NCI-H1694 (cell line): ENCODE data around the gene CNN3.
A peak's percentile ranks its signal among the peaks of the same experiment; 100 is the strongest.

Experiments used
- DNase-seq: peaks from one replicate; lab custom pipeline; 2025; lab: John Stamatoyannopoulos, UW

CNN3 gene

GRCh38 chr1:94926915-94927404, at the start of gene CNN3:
Gene CNN3 (minus strand): TSS chr1:94927110. CDS start chr1:94926894, 216 bp downstream.
- DNase-seq = peak; percentile 68

GRCh38 chr1:94974824-94975223, 47.9 kb upstream of the CNN3 start:
- DNase-seq = no peak

DNA sequence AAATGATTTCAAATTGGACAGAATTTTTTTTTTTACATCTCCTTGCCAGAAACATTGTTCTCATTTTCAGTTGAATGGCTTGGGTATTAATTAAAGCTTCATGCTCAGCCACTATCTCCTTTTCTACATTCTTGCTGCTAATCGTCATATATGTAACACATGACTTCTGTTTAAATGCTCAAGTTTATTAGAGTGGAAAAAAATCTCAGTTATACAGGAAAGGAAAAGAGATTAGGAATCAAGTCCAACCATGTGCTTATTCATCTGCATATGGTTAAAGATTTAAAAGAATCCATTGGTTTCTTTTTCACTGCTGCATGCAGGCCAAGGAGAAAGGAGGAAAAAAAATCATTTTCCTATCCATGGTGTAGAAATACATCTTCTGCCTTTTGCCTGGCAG, 47.3 kb upstream of the CNN3 start:
- DNase-seq = no peak

- DNase-seq = no peak
These were observed 46.5 kb upstream of the CNN3 start for GRCh38 chr1:94973309-94973922.

DNA sequence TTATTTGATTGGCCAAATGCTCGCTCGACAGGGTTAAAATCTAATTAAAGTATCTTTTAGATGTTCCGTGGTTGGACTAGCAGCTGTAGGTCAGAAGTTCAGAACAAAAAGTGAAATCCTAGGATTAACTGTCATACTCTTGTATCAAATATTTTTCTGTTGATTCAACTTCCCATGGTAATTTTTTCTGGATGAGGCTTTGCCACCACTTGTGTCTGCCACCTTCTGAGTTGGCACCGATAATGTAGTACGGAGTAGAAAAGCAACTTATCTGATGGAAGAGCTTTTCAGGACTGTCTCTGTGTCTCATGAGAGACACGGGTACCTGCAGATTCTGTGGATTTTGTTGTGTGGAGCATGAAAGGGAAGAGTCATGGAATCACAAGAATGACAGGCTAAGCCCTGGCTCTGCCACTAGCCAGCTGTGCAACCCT, 44.6 kb upstream of the CNN3 start:
- no peak for DNase-seq

DNA sequence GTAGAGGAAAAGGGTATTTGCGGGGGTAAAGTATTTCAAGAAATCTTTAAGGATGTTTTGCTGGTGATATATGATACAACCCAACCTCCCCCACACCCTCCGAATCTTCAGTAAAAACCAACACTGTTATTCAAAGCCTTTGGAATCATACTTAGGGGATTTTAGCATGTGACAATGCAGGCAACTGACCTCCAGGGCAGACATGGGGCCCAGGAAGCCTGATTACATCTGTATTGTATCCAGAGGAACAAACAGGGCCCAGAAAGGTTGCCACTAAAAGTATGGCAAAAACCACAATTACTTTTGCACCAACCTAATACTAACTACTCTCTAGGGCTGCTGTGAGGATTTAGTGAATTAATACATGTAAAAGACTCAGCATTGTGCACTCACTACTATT, 43.9 kb upstream of the CNN3 start:
- DNase-seq = no peak

DNA sequence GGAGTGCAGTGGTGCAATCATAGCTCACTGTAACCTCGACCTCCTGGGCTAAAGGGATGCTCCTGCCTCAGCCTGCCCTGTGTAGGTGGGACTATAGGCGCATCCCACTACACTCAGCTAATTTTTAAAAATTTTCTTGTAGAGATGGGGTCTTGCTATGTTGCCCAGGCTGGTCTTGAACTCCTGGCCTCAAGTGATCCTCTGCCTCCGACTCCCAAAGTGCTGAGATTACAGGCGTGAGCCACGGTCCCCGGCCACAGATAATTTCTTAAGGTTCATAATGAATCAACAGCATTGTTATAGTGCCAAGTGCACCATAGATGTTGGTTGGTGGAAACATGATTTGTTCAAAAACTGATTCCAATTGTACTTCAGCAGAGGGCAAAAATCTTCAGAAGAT, 42.2 kb upstream of the CNN3 start:
- DNase-seq = no peak

DNA sequence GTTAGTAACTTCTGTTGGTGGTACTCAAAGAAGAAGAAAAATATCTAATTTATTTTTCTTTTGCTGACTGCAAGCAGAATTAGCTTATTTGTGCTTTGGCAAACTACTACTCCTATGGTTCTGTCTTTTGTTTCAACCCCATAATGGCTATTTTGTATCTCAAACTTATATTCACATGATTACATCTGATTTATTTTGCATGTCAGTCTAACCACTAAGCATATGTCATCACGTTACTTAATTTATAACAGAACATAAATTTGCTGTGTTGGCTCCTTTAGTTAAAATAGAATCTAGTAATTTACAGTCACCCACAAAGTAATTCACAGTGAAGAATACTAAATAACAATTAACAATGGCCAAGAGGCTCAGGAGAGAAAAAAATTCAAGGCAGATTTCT, 39.1 kb upstream of the CNN3 start:
- no peak for DNase-seq

DNA sequence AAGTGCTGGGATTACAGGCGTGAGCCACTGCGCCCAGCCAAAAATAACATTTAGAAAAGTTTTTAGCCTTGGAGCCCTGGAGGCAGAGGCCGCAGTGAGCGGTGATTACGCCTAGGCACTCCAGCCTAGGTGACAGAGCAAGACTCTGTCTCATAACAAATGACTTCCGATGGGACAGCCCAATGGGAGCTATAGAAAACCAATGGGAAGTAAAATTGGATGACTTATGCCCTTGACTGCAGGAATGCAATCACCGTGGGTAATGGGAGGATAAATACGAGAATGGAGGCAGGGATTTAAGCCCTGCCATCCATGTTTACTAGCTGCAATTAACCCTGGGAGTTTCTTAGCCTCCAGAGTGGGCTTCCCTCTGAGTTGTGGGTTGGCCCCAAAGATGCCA, 37.0 kb upstream of the CNN3 start:
- no peak for DNase-seq

DNA sequence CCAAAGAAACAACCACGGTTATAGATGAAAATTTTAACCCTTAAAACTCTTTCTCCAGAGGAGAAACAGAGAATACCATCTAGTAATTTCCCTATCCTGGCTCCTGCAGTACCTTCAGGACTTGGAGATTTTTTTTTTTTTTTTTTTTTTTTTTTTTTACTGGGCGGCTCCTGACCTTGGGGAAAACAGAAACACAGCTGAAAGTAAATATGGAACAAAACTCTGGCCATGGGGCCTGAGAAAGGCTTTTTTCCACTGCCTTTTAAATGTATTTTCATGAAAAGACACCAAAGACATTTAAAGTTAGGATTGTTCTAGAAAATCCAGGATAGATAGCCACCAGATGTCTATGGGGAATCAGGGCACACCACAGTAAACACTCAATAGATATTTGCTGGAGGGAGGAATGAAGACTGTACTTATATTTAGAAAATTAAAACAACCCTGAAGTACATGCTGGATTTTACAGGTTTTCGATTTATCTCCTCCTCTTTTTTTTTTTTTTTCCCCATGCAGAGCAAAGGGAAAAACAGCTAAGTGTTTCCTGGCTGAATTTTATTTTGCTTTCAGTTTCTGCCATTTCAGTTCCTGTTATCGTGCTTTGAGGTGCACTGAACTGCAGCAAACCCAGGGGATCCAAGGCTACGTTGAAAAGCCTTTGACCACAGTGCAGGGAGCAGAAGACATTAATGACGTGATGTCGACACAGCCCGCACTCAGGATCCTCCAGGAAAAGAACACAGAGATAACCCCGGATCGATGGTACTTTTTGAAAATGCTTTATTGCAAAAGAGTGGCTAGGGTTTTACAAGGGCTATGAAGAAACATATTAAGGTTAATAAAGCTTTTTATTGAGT, 35.7 kb upstream of the CNN3 start:
- DNase-seq = peak; percentile 3

DNA sequence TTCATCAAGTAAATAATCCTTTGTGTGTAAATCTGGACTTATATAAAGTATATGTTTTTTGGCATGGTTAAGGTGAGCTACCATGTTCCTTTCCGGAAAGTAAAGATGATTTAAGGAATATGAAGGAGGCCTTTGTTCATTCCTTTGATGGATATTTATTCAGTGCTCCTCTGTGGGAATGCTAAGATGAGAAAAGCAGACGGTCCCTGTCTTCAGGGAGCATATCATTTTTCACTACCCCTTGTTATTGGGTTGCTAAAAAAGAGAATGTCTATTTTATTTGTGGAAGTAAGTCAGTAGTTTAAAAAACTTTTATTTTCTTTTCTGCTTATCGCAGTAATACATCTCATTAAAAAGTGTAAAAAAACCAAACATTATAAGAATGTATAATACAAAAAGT, 35.1 kb upstream of the CNN3 start:
- no peak for DNase-seq

DNA sequence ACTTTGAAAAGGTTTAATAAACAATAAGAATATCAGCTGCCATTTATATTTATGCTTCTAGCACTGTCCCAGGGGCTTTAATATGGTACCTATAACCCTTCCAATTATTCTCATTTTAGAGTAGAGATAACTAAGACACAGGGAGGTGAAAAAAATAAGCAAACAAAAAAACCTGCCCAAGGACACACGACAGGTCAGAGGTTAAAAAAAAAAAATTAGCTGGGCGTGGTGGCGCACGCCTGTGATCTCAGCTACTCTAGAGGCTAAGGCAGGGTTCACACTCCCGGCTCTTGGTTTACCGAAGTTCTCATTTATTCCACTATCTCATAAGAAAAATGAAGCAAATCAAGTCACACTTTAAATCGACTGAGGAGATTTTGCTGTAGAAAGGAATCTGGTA, 34.7 kb upstream of the CNN3 start:
- DNase-seq = no peak

DNA sequence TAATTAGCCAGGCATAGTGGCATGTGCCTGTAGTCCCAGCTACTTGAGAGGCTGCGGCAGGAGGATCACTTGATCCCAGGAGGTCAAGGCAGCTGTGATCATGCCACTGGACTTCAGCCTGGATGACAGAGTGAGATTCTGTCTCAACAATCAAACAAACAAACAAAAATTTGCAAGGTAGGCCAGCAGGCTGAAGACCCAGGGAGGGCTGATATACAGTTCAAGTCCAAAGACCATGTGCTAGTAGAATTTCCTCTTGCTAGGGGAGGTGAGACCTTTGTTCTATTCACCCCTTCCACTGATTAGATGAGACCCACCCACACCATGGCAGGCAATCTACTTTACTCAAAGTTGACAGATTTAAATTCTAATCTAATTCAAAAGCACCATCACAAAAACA, 31.2 kb upstream of the CNN3 start:
- DNase-seq = no peak

GRCh38 chr1:94955767-94956632, 29.1 kb upstream of the CNN3 start:
- no peak for DNase-seq

DNA sequence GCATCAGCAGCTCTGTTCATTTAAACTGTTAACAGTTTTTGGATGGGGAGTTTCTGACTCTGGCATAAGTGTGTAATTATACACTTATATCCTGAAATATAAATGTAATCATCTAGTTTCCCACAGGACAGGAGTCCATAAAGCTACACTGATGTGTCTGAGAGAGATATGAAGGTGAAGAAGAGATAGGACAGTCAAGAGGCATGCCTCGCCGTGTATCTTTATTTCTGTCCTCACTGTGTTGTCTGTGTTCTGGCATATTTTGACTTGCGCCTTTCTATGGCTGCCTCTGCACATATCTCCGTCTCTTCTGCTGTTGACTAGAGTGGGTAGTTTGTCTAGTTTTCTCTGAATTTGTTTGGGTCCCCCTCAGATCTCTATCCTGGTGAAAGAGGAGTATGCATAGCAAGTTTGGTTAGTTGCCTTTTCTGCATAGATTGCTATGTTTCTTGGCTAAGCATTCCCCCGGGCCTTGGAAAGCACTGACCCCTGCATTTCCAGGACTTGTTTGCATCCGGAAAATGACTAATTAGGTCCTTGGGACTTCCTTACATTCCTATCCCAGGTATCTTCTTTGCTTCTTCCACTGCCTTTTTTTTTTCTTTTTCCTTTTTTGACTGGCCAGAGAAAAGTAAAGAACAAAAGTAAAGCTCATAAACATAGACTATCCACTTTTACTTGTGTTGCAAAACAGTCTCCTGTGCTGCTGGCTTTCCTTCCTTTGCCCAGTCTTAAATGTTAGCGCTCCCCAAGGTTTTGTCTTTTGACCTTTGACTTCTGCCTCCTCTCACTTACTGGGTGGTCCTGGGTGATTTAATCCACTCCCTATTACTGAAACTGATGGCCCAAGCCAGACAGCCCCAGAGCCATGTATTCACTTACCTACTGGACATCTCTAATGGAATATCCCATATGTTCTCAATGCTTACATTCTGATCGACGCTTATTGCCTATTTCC, 27.6 kb upstream of the CNN3 start:
- DNase-seq = no peak

GRCh38 chr1:94953746-94954145, 26.8 kb upstream of the CNN3 start:
- DNase-seq = no peak

DNA sequence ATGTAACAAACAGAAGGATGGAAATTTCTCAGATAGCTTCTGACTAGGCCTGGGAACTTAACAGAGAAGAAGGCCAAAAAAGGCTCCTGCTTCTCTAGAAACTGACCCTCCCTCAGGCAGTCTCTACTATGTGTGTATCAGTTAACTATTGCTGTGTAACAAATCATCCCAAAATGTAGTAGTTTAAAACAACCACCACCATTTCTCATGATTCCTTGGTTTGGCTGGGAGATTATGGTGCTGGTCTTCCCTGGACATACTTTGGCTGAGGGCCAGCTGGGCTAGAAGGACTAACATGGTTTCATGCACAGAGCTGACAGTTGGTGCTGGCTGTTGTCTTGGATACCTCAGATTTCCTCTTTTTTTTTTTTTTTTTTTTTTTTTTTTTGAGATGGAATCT, 26.2 kb upstream of the CNN3 start:
- no peak for DNase-seq

- DNase-seq = no peak
These were observed 25.6 kb upstream of the CNN3 start for GRCh38 chr1:94952539-94952938.

GRCh38 chr1:94951509-94952208, 24.7 kb upstream of the CNN3 start:
- DNase-seq = no peak

GRCh38 chr1:94951046-94951445, 24.1 kb upstream of the CNN3 start:
- DNase-seq = no peak
